ENCODE measurements around the gene NIPA2. TPM values are rescaled to one million over a fixed set of nuclear protein-coding genes. Genes with fewer than 3 reads are reported as not detected.

Gene NIPA2
- polyA plus RNA-seq, 1 donor, result 40.7 TPM

GRCh38 chr15:22911306-22911705, 72.8 kb downstream of the NIPA2 start:
- Histone ChIP-seq H3K27me3 (ENCODE audit: control insufficient read depth, insufficient read depth, low read length) (no peaks in the 10 kb centered on the region), H3K9me3 (ENCODE audit: control insufficient read depth, low read depth, low read length) (no peaks in the 10 kb centered on the region), H3K4me3 (ENCODE audit: low read length) (no peak overlapping the region), H3K4me1 (ENCODE audit: control insufficient read depth, insufficient read depth, low read length) (no peaks in the 10 kb centered on the region), H3K27ac (ENCODE audit: low read length) (no peak overlapping the region), H3K36me3 (ENCODE audit: control insufficient read depth, insufficient read depth, low read length) (peaks cover 85% of the 10 kb centered on the region)
- no peak for DNase-seq
- WGBS (ENCODE audit: insufficient coverage, low lambda C conversion rate), result no CpG with 5 or more reads among the region's 8 CpGs

DNA sequence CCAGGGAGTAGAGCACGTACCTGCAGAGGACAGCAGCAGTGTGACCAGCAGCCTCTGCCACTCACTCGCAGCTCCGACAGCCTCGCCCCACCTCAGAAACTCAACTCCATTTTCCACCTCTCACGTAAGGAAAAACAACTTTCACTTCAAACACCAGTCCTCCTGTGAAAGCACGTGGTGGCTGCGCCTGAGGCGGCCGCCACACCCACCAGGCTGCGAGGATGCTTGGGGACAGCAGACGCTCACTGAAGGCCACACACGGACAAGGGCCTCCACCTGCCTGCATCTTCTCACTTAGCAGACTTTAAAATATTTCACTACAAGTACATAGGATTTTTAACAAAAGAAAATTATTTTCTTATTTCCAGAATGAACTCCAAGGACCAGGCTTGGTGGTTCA, 73.8 kb downstream of the NIPA2 start:
- H3K27me3 ChIP-seq (ENCODE audit: control insufficient read depth, insufficient read depth, low read length), result no peaks in the 10 kb centered on the region
- peaks cover 88% of the 10 kb centered on the region for H3K36me3 ChIP-seq (ENCODE audit: control insufficient read depth, insufficient read depth, low read length)

GRCh38 chr15:22913646-22914380, 75.3 kb downstream of the NIPA2 start:
- Histone ChIP-seq H3K9me3 (ENCODE audit: control insufficient read depth, low read depth, low read length) (no peaks in the 10 kb centered on the region), H3K27me3 (ENCODE audit: control insufficient read depth, insufficient read depth, low read length) (no peaks in the 10 kb centered on the region), H3K4me1 (ENCODE audit: control insufficient read depth, insufficient read depth, low read length) (no peaks in the 10 kb centered on the region), H3K27ac (ENCODE audit: low read length) (no peak overlapping the region), H3K36me3 (ENCODE audit: control insufficient read depth, insufficient read depth, low read length) (peaks cover 88% of the 10 kb centered on the region), H3K4me3 (ENCODE audit: low read length) (no peak overlapping the region)
- WGBS (ENCODE audit: insufficient coverage, low lambda C conversion rate), result no CpG with 5 or more reads among the region's 13 CpGs
- DNase-seq, result no peak

More for the DNA sequence above, 73.8 kb downstream of the NIPA2 start:
- Histone ChIP-seq H3K4me1 (ENCODE audit: control insufficient read depth, insufficient read depth, low read length) (no peaks in the 10 kb centered on the region), H3K27ac (ENCODE audit: low read length) (no peak overlapping the region), H3K4me3 (ENCODE audit: low read length) (no peak overlapping the region), H3K9me3 (ENCODE audit: control insufficient read depth, low read depth, low read length) (no peaks in the 10 kb centered on the region)
- WGBS (ENCODE audit: insufficient coverage, low lambda C conversion rate), result 100% methylated on average over 4 of the region's 12 CpGs
- no peak for DNase-seq

GRCh38 chr15:22915866-22916515, 77.5 kb downstream of the NIPA2 start:
- Histone ChIP-seq H3K27ac (ENCODE audit: low read length) (no peak overlapping the region), H3K4me3 (ENCODE audit: low read length) (no peak overlapping the region), H3K27me3 (ENCODE audit: control insufficient read depth, insufficient read depth, low read length) (no peaks in the 10 kb centered on the region), H3K9me3 (ENCODE audit: control insufficient read depth, low read depth, low read length) (no peaks in the 10 kb centered on the region), H3K36me3 (ENCODE audit: control insufficient read depth, insufficient read depth, low read length) (peaks cover 79% of the 10 kb centered on the region), H3K4me1 (ENCODE audit: control insufficient read depth, insufficient read depth, low read length) (no peaks in the 10 kb centered on the region)
- no peak for DNase-seq
- WGBS (ENCODE audit: insufficient coverage, low lambda C conversion rate), result 93% methylated on average over 3 of the region's 25 CpGs

DNA sequence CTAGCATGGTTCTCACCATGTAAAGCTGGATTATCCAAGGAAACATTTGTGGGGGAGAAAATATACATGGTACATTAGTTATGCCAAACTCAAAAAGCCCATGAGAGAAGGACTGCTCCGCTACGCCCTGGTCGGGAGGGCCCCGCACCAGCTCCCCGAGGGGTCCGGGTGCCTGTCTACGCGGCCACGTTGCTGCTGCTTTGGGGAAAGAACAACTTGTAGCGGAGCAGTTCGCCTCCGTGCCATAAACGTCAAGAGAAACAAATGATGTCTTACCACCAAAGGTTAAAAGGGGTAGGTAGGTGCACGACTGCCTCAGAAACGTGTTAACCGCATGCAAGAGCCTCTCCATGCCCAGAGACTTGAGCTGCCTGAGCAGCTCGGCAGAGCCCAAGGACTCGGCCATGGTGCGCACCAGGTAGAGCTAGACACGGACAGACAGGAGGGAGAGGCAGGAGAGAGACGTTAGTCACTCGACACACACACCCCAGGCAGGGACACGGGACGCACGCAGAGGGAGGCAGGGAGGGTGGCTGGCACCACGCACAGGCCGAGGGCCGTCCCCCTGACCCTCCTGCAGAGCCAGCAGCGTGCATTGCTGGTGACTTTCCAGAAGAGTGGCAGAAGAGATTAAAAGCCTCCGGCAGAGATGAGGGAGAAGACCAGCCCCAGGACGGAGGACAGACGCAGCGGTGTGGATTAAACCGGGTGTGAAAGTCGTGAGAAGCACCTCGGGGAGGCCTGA, 78.3 kb downstream of the NIPA2 start:
- no peak for DNase-seq
- WGBS (ENCODE audit: insufficient coverage, low lambda C conversion rate), result 81% methylated on average over 3 of the region's 36 CpGs
- Histone ChIP-seq H3K4me3 (ENCODE audit: low read length) (no peak overlapping the region), H3K27ac (ENCODE audit: low read length) (no peak overlapping the region), H3K9me3 (ENCODE audit: control insufficient read depth, low read depth, low read length) (no peaks in the 10 kb centered on the region), H3K27me3 (ENCODE audit: control insufficient read depth, insufficient read depth, low read length) (no peaks in the 10 kb centered on the region), H3K4me1 (ENCODE audit: control insufficient read depth, insufficient read depth, low read length) (no peaks in the 10 kb centered on the region), H3K36me3 (ENCODE audit: control insufficient read depth, insufficient read depth, low read length) (peaks cover 71% of the 10 kb centered on the region)

GRCh38 chr15:22917556-22917955, 79.1 kb downstream of the NIPA2 start:
- Histone ChIP-seq H3K36me3 (ENCODE audit: control insufficient read depth, insufficient read depth, low read length) (peaks cover 68% of the 10 kb centered on the region), H3K9me3 (ENCODE audit: control insufficient read depth, low read depth, low read length) (no peaks in the 10 kb centered on the region), H3K27ac (ENCODE audit: low read length) (no peak overlapping the region), H3K4me1 (ENCODE audit: control insufficient read depth, insufficient read depth, low read length) (no peaks in the 10 kb centered on the region), H3K27me3 (ENCODE audit: control insufficient read depth, insufficient read depth, low read length) (no peaks in the 10 kb centered on the region), H3K4me3 (ENCODE audit: low read length) (no peak overlapping the region)
- no peak for DNase-seq
- WGBS (ENCODE audit: insufficient coverage, low lambda C conversion rate), result no CpG with 5 or more reads among the region's 18 CpGs

Other genes starting within 250 kb of the NIPA2 start
- gene NIPA1, start 52.0 kb upstream of the NIPA2 start, polyA plus RNA-seq, result 15.5 TPM
- 96.7 TPM for gene CYFIP1, start 141.7 kb downstream of the NIPA2 start, polyA plus RNA-seq
- 19.5 TPM for gene TUBGCP5, start 200.9 kb downstream of the NIPA2 start, polyA plus RNA-seq